ENCODE results near the gene RYR1. TPM values are rescaled to one million over a fixed set of nuclear protein-coding genes. Genes with fewer than 3 reads are reported as not detected.

The RYR1 gene
- total RNA-seq, 1 experiment from 2014 or later, result not detected

DNA sequence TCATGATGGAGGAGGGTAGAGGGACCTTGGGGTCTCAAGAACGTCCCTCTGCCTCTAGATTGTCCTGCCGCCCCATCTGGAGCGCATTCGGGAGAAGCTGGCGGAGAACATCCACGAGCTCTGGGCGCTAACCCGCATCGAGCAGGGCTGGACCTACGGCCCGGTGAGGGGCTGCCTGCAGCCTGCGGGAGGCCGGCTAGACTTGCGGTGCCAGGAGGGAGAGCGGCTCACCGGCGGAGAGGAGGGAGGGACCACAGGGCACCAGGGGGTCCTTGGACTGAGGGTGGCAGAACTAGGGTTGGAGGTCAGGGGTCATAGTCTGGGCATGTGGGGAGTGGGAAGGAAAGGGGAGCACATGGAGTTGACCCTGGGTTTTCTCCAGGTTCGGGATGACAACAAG, 29.9 kb downstream of the RYR1 start:
- TF ChIP-seq EZH2 (IDR thresholded peaks at IDR 0.05; ENCODE audit: low read length, unreplicated experiment) (no peak), EZH2phosphoT487 (IDR thresholded peaks at IDR 0.05; ENCODE audit: borderline replicate concordance, low read length) (no peak)
- TF ChIP-seq, protein P1, sequence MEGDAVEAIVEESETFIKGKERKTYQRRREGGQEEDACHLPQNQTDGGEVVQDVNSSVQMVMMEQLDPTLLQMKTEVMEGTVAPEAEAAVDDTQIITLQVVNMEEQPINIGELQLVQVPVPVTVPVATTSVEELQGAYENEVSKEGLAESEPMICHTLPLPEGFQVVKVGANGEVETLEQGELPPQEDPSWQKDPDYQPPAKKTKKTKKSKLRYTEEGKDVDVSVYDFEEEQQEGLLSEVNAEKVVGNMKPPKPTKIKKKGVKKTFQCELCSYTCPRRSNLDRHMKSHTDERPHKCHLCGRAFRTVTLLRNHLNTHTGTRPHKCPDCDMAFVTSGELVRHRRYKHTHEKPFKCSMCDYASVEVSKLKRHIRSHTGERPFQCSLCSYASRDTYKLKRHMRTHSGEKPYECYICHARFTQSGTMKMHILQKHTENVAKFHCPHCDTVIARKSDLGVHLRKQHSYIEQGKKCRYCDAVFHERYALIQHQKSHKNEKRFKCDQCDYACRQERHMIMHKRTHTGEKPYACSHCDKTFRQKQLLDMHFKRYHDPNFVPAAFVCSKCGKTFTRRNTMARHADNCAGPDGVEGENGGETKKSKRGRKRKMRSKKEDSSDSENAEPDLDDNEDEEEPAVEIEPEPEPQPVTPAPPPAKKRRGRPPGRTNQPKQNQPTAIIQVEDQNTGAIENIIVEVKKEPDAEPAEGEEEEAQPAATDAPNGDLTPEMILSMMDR (conservative IDR thresholded peaks at IDR 0.05; ENCODE audit: low read depth, low read length), result no peak
- no TSS peak for BruUV-seq (replicated peaks)

DNA sequence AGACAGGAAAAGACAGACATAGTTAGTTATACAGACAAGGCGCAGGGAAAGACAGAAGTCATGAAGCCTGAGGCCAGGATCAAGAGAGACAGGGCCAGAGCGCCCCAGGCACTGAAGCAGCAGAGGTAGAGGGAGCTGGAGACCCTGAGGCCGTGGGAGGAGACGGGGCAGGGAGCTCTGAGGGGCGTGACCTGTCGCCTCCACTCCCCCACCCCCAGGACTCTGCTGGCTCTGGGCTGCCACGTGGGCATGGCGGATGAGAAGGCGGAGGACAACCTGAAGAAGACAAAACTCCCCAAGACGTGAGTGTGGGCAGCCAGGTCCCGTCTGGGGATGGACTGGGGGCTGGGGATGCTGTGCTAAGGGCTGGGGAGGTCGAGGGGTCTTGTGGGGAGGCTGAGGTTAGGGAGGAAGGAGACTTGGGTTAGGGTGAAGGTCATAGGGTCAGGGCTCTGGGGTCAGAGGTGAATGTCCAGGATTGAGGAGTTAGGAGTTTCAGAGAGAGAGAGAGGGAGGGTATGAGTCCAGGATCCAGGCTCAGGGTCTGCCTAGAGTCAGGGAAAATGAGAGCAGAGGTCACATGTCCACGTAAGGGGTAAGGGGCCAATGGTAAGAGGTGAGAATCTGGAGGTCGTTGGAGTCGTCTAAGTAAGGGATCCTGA, 31.1 kb downstream of the RYR1 start:
- intact Hi-C loops (cut with micrococcal nuclease), result no loop called here
- no TSS peak for BruUV-seq (replicated peaks)
- Histone ChIP-seq H3K9me2 (replicated peaks; ENCODE audit: low read length) (no peaks in the 10 kb centered on the region), H4K20me1 (ENCODE audit: low read length) (no peaks in the 10 kb centered on the region), H3K79me2 (ENCODE audit: low read length) (no peaks in the 10 kb centered on the region), H3K9me3 (ENCODE audit: low read length) (no peaks in the 10 kb centered on the region), H3K9ac (ENCODE audit: low read length) (no peak overlapping the region), H3F3A (ENCODE audit: low read length, unreplicated experiment) (no peaks in the 10 kb centered on the region), H3K4me2 (ENCODE audit: low read length) (no peak overlapping the region), H3K27me3 (ENCODE audit: low read length) (no peaks in the 10 kb centered on the region), H2AFZ (ENCODE audit: low read length) (no peak overlapping the region), H3K36me3 (ENCODE audit: low read depth, low read length) (no peaks in the 10 kb centered on the region), H3K27ac (ENCODE audit: low read length) (no peak overlapping the region), H3K4me1 (ENCODE audit: insufficient read depth, low read length) (no peaks in the 10 kb centered on the region), H3K4me3 (ENCODE audit: low read length) (no peak overlapping the region)
- POLR2A ChIA-PET (ENCODE audit: unreplicated experiment), result no interaction called here
- CTCF ChIA-PET, result no interaction called here
- ATAC-seq, result no peak
- no peak for DNase-seq
- TF ChIP-seq EZH2phosphoT487 (IDR thresholded peaks at IDR 0.05; ENCODE audit: borderline replicate concordance, low read length) (no peak), EZH2 (IDR thresholded peaks at IDR 0.05; ENCODE audit: low read length, unreplicated experiment) (no peak)
- TF ChIP-seq, protein P1 (conservative IDR thresholded peaks at IDR 0.05; ENCODE audit: low read depth, low read length), result no peak

More for the DNA sequence above, 29.9 kb downstream of the RYR1 start:
- H3K9me3 ChIP-seq (ENCODE audit: low read length), result no peaks in the 10 kb centered on the region
- ATAC-seq (no peak), DNase-seq (no peak)
- H3K9ac ChIP-seq (ENCODE audit: low read length), result no peak overlapping the region
- no peaks in the 10 kb centered on the region for H3F3A ChIP-seq (ENCODE audit: low read length, unreplicated experiment)
- no peaks in the 10 kb centered on the region for H3K79me2 ChIP-seq (ENCODE audit: low read length)
- ChIA-PET CTCF (no interaction called here), POLR2A (ENCODE audit: unreplicated experiment) (no interaction called here)
- no peaks in the 10 kb centered on the region for H3K4me1 ChIP-seq (ENCODE audit: insufficient read depth, low read length)
- H3K4me3 ChIP-seq (ENCODE audit: low read length), result no peak overlapping the region
- H4K20me1 ChIP-seq (ENCODE audit: low read length), result no peaks in the 10 kb centered on the region
- intact Hi-C loops (cut with micrococcal nuclease), result no loop called here
- H3K27ac ChIP-seq (ENCODE audit: low read length), result no peak overlapping the region
- no peaks in the 10 kb centered on the region for H3K9me2 ChIP-seq (replicated peaks; ENCODE audit: low read length)
- no peak overlapping the region for H3K4me2 ChIP-seq (ENCODE audit: low read length)
- H3K27me3 ChIP-seq (ENCODE audit: low read length), result no peaks in the 10 kb centered on the region
- H3K36me3 ChIP-seq (ENCODE audit: low read depth, low read length), result no peaks in the 10 kb centered on the region
- no peak overlapping the region for H2AFZ ChIP-seq (ENCODE audit: low read length)

DNA sequence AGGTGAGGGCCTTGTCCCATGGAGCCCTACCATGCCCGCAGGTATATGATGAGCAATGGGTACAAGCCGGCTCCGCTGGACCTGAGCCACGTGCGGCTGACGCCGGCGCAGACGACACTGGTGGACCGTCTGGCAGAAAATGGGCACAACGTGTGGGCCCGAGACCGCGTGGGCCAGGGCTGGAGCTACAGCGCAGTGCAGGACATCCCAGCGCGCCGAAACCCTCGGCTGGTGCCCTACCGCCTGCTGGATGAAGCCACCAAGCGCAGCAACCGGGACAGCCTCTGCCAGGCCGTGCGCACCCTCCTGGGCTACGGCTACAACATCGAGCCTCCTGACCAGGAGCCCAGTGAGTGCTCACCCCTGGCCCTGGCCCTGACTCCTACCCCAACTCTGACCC, 32.6 kb downstream of the RYR1 start:
- BruUV-seq (replicated peaks), result no TSS peak
- Histone ChIP-seq H3K79me2 (ENCODE audit: low read length) (no peaks in the 10 kb centered on the region), H3K36me3 (ENCODE audit: low read depth, low read length) (no peaks in the 10 kb centered on the region), H3F3A (ENCODE audit: low read length, unreplicated experiment) (no peaks in the 10 kb centered on the region), H3K4me3 (ENCODE audit: low read length) (no peak overlapping the region), H3K9me2 (replicated peaks; ENCODE audit: low read length) (no peaks in the 10 kb centered on the region), H3K27me3 (ENCODE audit: low read length) (peaks cover 4% of the 10 kb centered on the region), H3K4me1 (ENCODE audit: insufficient read depth, low read length) (no peaks in the 10 kb centered on the region), H3K27ac (ENCODE audit: low read length) (no peak overlapping the region), H3K9me3 (ENCODE audit: low read length) (no peaks in the 10 kb centered on the region), H4K20me1 (ENCODE audit: low read length) (no peaks in the 10 kb centered on the region), H2AFZ (ENCODE audit: low read length) (no peak overlapping the region), H3K9ac (ENCODE audit: low read length) (no peak overlapping the region), H3K4me2 (ENCODE audit: low read length) (no peak overlapping the region)
- no peak for DNase-seq
- CTCF ChIA-PET, result no interaction called here
- intact Hi-C loops (cut with micrococcal nuclease), result no loop called here
- no peak for ATAC-seq
- POLR2A ChIA-PET (ENCODE audit: unreplicated experiment), result no interaction called here
- TF ChIP-seq EZH2 (IDR thresholded peaks at IDR 0.05; ENCODE audit: low read length, unreplicated experiment) (no peak), EZH2phosphoT487 (IDR thresholded peaks at IDR 0.05; ENCODE audit: borderline replicate concordance, low read length) (no peak)
- TF ChIP-seq, protein P1 (conservative IDR thresholded peaks at IDR 0.05; ENCODE audit: low read depth, low read length), result no peak

Data from PC-3 (cell line).